NCI-H2107 treated with DMSO at 0.1 percent for 48 hours (cell line): Measurements from ENCODE around the gene C4orf50.
A peak's percentile ranks its signal among the peaks of the same experiment; 100 is the strongest.
"Not testable (repeated sequence)": the region's sequence is repeated elsewhere in the genome, so short reads cannot be mapped to it uniquely, and the experiment has no call there.

ENCODE experiments used
- DNase-seq: peaks from one replicate; lab custom pipeline; 2025; ENCODE audit not compliant: unreplicated experiment; lab: John Stamatoyannopoulos, UW

Gene C4orf50

GRCh38 chr4:6019316-6020263 is 1.4 kb upstream of the C4orf50 start:
- DNase-seq = peak; percentile 17

GRCh38 chr4:6017800-6018199 is 431 bp downstream of the C4orf50 start:
- DNase-seq = no peak

DNA sequence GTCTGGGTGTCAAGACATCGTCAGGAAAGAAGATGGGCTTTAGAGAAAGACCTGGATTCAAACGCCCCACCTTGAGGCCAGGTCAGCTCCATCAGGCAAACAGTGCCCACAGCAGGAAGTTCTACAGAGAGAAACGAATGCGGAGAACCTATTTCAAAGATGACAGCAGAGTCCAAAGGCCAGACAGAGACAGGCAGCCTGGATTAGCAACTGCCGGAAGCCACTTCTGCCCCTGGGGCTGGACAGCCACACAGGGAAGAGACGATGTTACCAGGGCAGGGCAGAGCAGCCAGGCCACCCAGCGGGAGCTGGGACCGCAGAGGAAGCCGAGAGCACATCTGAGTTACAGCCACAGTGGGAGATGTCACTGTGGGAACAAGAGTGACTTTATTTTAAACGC is 1.2 kb downstream of the C4orf50 start:
- DNase-seq = no peak

DNA sequence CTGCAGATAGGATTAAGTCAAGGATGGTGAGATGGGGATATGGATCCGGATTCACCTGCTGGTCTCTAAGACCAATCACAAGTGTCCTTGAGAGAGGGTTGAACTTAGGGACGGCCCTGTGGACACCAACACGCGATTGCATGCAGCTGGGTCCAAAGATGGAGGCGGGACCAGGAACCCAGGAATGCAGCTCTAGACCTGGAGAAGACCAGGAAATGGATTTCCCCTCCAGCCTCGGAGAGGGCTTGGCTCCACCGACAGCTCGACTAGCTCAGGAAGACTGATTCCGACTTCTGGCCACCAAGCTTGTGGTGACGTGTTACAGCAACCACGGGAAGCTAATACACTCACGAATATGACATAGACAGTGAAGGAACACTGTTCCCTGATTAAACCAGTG is 4.7 kb downstream of the C4orf50 start:
- DNase-seq = no peak

GRCh38 chr4:6012200-6012599 is 6.0 kb downstream of the C4orf50 start:
- no peak for DNase-seq

DNA sequence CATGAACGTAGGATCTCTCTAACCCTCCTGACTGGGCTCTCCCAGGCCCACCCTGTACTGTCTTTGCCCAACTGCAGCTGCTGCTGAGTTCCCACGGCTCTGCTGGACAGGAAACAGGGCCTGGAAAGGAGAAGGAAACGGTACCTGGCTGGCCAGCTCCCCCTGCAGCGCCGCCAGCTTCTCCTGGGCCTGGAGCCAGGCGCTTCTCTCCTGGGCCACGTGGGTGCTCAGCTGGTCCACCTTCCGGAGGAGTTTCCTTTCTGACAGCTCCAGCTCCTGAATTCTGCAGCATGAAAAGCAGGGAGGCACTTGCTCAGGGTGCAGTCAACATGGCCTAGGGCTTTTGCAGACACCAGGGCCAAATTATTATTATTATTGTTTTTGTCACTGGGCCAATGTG is 6.5 kb downstream of the C4orf50 start:
- DNase-seq = peak; percentile 5

DNA sequence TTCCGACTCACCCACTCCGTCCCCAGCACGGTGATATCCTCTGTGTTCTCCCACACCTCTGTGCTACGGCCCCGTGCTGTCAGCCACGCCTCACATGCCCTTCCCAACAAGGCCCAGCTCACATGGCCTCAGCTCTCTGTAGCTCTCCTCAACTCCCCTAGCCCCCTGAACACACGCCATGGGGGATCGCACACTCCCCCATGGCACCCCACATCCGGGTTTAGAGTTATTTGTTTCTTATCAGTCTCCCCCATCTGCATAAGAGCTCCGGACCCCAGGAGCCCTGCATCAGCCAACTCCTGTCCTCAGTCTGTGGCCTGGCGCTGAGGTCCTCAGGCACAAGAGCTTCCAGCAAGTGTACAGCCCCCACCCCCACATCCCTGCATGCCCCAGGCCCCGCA is 7.0 kb downstream of the C4orf50 start:
- no peak for DNase-seq

- DNase-seq = no peak
Measured at GRCh38 chr4:6010789-6011188, 7.4 kb downstream of the C4orf50 start.

- no peak for DNase-seq
Measured at GRCh38 chr4:6009452-6009851, 8.8 kb downstream of the C4orf50 start.

DNA sequence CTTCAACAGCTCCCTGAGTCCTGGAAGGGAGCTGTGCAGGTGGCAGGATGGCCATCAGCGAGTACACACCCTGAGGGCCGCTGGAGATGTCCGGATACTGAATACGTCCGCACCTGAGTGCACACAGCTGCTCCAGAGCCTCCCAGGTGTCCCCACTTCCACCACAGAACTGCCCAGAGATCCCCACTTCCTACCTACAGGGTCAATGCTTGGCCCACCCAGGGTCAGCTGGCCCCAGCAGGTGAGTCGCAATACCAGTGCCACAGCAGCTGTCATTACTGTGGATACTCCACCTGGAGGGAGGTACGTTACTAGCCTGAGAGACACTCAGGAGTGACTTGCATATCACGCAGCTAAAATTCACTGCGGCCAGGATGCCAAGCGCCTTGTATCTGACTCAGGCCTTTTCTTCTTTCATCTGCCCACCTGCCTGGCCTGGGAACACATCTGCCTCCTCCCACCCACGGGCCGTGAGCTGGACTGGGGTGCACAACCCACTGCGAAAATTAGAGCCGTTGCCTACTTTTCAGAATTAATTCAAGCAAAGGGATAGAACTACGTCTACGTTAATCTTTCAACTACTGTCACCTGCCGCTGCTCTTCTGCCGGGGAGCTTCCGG is 9.4 kb downstream of the C4orf50 start:
- no peak for DNase-seq

GRCh38 chr4:6008092-6008551 is 10.1 kb downstream of the C4orf50 start:
- no peak for DNase-seq

DNA sequence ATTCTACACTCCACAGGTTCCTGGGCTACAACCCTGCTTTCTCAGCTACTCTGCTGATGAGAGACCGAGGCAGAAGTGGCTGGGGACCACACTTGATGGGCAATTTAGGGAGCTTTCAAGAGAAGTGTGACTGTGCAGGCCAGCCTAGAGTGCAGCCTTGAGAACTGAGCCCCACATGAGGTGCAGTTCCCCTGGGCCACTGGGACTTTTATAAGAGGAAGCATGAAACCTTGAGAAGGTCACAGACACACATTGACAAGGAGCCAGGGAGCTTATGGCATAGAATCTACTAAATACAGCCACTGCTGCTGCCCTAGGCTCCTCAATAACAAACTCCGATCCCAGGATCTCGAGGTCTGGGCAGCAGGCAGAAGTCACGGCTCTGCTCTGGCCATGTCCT is 13.1 kb downstream of the C4orf50 start:
- no peak for DNase-seq

- DNase-seq = not testable (repeated sequence)
Measured at GRCh38 chr4:6003485-6003884, 14.7 kb downstream of the C4orf50 start.

GRCh38 chr4:6002926-6003325 is 15.3 kb downstream of the C4orf50 start:
- DNase-seq = no peak

DNA sequence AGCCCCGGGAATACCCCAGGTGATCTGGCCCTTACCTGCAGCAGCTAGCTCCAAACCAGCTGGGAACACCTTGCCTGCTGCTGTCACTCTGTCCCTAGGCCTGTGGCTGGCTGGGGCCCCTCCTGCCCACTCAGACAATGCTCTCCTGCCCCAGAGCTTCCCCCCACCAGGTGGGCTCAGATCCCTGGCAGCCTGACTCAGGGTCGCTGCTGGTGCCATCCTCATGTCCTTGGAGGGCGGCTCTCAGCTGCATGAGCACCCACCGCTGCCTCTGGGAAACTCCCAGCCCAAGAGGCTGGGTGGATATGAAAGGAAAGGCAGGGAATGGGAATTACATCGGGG is 15.8 kb downstream of the C4orf50 start:
- no peak for DNase-seq

- no peak for DNase-seq
Measured at GRCh38 chr4:6001680-6002491, 16.3 kb downstream of the C4orf50 start.

DNA sequence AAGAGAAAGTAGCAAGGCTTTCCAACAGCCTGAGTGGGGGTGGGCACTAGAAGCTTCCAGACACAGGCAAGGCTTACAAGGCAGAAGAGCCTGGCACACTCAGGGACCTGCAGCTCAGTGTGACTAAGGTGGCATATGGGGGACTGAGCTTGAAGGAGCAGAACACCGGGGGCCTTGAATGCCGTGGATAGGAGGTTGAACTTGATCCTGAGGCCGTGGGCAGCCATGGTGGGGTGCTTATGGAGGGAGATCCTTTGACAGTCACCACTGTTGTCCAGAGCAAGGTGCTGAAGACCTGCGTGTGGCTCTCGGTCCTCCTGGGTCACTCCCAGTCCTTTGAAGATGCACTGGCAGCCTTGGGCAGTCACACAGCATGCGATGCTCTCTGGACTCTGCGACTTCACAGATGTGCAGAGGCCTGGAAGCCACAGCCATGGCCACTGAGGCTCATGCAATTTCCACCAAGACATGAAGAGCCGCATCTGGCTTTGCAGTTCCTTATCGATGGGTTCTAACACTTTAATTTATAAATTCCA is 18.3 kb downstream of the C4orf50 start:
- DNase-seq = no peak

DNA sequence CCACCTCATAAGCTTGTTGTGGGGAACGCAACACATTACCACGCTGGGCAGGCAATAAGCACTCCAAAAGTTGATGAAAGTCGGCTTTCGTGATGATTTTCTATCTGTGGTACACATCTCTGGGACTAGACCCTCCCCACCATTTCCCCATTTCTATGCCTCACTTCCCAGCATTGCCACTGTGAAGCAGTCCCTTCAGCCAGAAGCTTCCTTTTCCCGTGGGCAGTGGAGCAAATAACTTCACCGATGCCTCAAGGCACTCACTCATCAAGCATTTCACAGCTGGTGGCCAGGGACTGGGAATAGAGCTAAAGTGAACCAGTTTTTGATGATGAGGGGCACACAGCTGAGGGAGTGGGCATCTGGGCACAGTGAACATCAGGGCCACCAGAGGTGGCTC is 18.9 kb downstream of the C4orf50 start:
- no peak for DNase-seq

GRCh38 chr4:5998333-5998936 is 19.8 kb downstream of the C4orf50 start:
- DNase-seq = peak; percentile 22

- DNase-seq = no peak
Measured at GRCh38 chr4:5996641-5997040, 21.6 kb downstream of the C4orf50 start.
